ENCODE data around the gene SLC7A11. TPM values are rescaled to one million over a fixed set of nuclear protein-coding genes. Genes with fewer than 3 reads are reported as not detected.
"Not testable (repeated sequence)": the region's sequence is repeated elsewhere in the genome, so short reads cannot be mapped to it uniquely, and the experiment has no call there.

SLC7A11 gene
- polyA plus RNA-seq, 4 donors, result 0.22 to 5.6 (median 0.79) TPM

DNA sequence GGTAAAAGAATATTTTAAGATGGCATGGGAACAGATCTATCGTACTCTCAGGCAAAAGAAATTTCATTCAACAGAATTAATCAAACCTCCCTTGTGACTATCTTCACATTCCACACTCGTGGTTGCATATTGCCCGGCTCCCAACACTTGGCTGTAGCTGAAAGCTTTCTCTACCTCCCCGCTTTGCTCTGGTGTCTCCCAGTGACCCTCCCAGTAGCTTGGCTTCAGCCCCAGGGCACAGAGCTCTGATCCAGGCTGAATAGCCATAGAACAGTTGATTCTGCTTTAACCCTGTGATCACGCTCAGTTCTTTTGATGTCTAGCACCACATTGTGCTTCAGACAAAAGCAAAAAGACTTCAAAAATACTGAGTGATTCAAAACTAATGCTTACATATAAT is 24.6 kb downstream of the SLC7A11 start:
- DNase-seq (no peak), FAIRE-seq (no peak)
- 89 to 96% (median 93%) methylated on average over 5 of the region's 5 CpGs for WGBS, 3 donors
- Histone ChIP-seq H3K27me3 (ENCODE audit: control insufficient read depth in 3 of 3, insufficient read depth in 3 of 3, low read length in 3 of 3) (no peaks in the 10 kb centered on the region), H3K4me3 (ENCODE audit: low read depth in 1 of 3, low read length in 3 of 3) (no peak overlapping the region), H3K4me1 (ENCODE audit: control insufficient read depth in 3 of 3, insufficient read depth in 2 of 3, low read depth in 1 of 3, low read length in 2 of 3) (peaks cover 0 to 4% (median 0%) of the 10 kb centered on the region in 3 donors), H3K36me3 (ENCODE audit: control insufficient read depth in 3 of 3, insufficient read depth in 2 of 3, low read depth in 1 of 3, low read length in 3 of 3) (no peaks in the 10 kb centered on the region), H3K27ac (ENCODE audit: low read depth in 1 of 3, low read length in 2 of 3) (no peak overlapping the region), H3K9me3 (ENCODE audit: control insufficient read depth in 2 of 2, insufficient read depth in 1 of 2, low read depth in 1 of 2, low read length in 1 of 2) (no peaks in the 10 kb centered on the region)

DNA sequence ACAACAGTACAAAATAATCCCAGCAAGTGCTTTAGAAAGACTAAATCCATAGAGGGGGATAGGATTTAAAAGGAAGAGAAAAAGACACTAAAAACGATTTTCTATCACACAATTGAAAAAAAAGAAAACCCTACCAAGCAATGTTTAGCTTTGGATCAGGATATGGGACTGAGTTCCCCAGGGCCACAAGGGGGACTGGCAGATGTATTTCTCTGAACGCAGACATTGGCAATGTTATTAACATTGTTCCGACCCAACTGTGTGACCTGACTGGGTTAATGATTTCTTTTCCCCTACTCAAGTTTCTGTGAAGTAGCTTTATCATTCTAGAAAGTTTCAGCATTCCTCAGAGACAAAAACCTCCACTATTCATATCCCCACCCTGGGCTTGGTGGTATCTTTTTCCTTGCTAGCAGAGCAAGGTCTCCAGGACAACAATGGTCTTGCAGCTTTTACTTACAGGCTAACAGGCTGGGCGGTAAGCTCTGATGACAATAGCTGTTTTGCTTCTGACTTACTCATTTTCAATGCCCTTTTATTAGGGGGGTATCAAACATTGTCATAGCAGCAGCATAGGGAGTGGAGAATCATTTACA is 25.8 kb downstream of the SLC7A11 start:
- peak in 1 of 2 donors; percentile 25 for DNase-seq
- 66 to 71% (median 68%) methylated on average over 4 of the region's 4 CpGs for WGBS, 3 donors
- Histone ChIP-seq H3K4me3 (ENCODE audit: low read depth in 1 of 3, low read length in 3 of 3) (no peak overlapping the region), H3K4me1 (ENCODE audit: control insufficient read depth in 3 of 3, insufficient read depth in 2 of 3, low read depth in 1 of 3, low read length in 2 of 3) (peaks cover 0 to 4% (median 0%) of the 10 kb centered on the region in 3 donors), H3K36me3 (ENCODE audit: control insufficient read depth in 3 of 3, insufficient read depth in 2 of 3, low read depth in 1 of 3, low read length in 3 of 3) (no peaks in the 10 kb centered on the region), H3K9me3 (ENCODE audit: control insufficient read depth in 2 of 2, insufficient read depth in 1 of 2, low read depth in 1 of 2, low read length in 1 of 2) (no peaks in the 10 kb centered on the region), H3K27me3 (ENCODE audit: control insufficient read depth in 3 of 3, insufficient read depth in 3 of 3, low read length in 3 of 3) (no peaks in the 10 kb centered on the region), H3K27ac (ENCODE audit: low read depth in 1 of 3, low read length in 2 of 3) (no peak overlapping the region)
- no peak for FAIRE-seq

DNA sequence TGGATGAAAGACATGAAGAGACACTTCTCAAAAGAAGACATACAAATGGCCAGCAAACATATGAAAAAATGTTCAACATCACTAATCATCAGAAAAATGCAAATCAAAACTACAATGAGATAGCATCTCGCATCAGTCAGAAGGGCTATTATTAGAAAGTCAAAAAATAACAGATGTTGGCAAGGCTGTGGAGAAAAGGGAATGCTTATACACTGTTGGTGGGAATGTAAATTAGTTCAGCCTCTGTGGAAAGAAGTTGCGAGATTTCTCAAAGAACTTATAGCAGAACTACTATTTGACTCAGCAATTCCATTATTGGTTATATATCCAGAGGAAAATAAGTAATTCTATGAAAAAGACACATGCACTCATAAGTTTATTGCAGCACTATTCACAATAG is 31.6 kb downstream of the SLC7A11 start:
- FAIRE-seq; H3K36me3 ChIP-seq (ENCODE audit: control insufficient read depth in 3 of 3, insufficient read depth in 2 of 3, low read depth in 1 of 3, low read length in 3 of 3); H3K4me3 ChIP-seq (ENCODE audit: low read depth in 1 of 3, low read length in 3 of 3); H3K9me3 ChIP-seq (ENCODE audit: control insufficient read depth in 2 of 2, insufficient read depth in 1 of 2, low read depth in 1 of 2, low read length in 1 of 2); H3K4me1 ChIP-seq (ENCODE audit: control insufficient read depth in 3 of 3, insufficient read depth in 2 of 3, low read depth in 1 of 3, low read length in 2 of 3); H3K27ac ChIP-seq (ENCODE audit: low read depth in 1 of 3, low read length in 2 of 3); DNase-seq; H3K27me3 ChIP-seq (ENCODE audit: control insufficient read depth in 3 of 3, insufficient read depth in 3 of 3, low read length in 3 of 3): not testable (repeated sequence)
- 68 to 88% (median 87%) methylated on average over 2 of the region's 2 CpGs for WGBS, 3 donors

- no peak overlapping the region for H3K4me3 ChIP-seq (ENCODE audit: low read depth in 1 of 3, low read length in 3 of 3)
- DNase-seq (no peak), FAIRE-seq (no peak)
- H3K9me3 ChIP-seq (ENCODE audit: control insufficient read depth in 2 of 2, insufficient read depth in 1 of 2, low read depth in 1 of 2, low read length in 1 of 2), result no peaks in the 10 kb centered on the region
- peaks cover 0 to 2% (median 0%) of the 10 kb centered on the region in 3 donors for H3K4me1 ChIP-seq (ENCODE audit: control insufficient read depth in 3 of 3, insufficient read depth in 2 of 3, low read depth in 1 of 3, low read length in 2 of 3)
- H3K36me3 ChIP-seq (ENCODE audit: control insufficient read depth in 3 of 3, insufficient read depth in 2 of 3, low read depth in 1 of 3, low read length in 3 of 3), result no peaks in the 10 kb centered on the region
- 93 to 100% (median 100%) methylated on average over 1 of the region's 1 CpG for WGBS, 3 donors
- H3K27ac ChIP-seq (ENCODE audit: low read depth in 1 of 3, low read length in 2 of 3), result no peak overlapping the region
- no peaks in the 10 kb centered on the region for H3K27me3 ChIP-seq (ENCODE audit: control insufficient read depth in 3 of 3, insufficient read depth in 3 of 3, low read length in 3 of 3)
Observed at GRCh38 chr4:138209094-138209493, 33.1 kb downstream of the SLC7A11 start.

- H3K4me3 ChIP-seq (ENCODE audit: low read depth in 1 of 3, low read length in 3 of 3), result no peak overlapping the region
- H3K27me3 ChIP-seq (ENCODE audit: control insufficient read depth in 3 of 3, insufficient read depth in 3 of 3, low read length in 3 of 3), result no peaks in the 10 kb centered on the region
- DNase-seq, result peak; percentile 23 to 32
- H3K9me3 ChIP-seq (ENCODE audit: control insufficient read depth in 2 of 2, insufficient read depth in 1 of 2, low read depth in 1 of 2, low read length in 1 of 2), result no peaks in the 10 kb centered on the region
- WGBS, 3 donors, result 85 to 90% (median 86%) methylated on average over 1 of the region's 1 CpG
- peaks cover 0 to 2% (median 0%) of the 10 kb centered on the region in 3 donors for H3K4me1 ChIP-seq (ENCODE audit: control insufficient read depth in 3 of 3, insufficient read depth in 2 of 3, low read depth in 1 of 3, low read length in 2 of 3)
- FAIRE-seq, result no peak
- peak overlapping the region in 2 of 3 donors; percentile 23 to 32 for H3K27ac ChIP-seq (ENCODE audit: low read depth in 1 of 3, low read length in 2 of 3)
- H3K36me3 ChIP-seq (ENCODE audit: control insufficient read depth in 3 of 3, insufficient read depth in 2 of 3, low read depth in 1 of 3, low read length in 3 of 3), result no peaks in the 10 kb centered on the region
Observed at GRCh38 chr4:138205531-138206233, 36.5 kb downstream of the SLC7A11 start.

DNA sequence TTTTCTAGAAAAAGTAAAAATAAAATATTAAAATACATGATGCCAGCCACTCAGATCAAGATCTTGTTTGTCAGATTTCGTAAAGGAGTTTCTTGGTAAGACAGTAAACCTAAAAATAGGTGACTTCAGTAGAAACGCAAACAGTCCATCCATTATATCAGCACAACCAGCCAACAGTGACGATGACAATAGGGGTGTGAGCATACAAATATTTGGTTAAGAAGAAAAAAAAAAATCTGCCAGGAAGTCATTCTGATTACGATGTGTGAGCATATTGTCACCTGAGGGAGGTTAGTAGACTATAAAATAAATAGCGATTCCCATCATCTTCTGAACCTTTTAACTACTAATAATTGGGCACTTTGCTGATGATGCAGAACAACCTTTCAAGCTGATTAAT is 37.6 kb downstream of the SLC7A11 start:
- 52 to 75% (median 63%) methylated on average over 5 of the region's 5 CpGs for WGBS, 3 donors
- DNase-seq, result peak; percentile 28 to 47
- no peak for FAIRE-seq
- Histone ChIP-seq H3K36me3 (ENCODE audit: control insufficient read depth in 3 of 3, insufficient read depth in 2 of 3, low read depth in 1 of 3, low read length in 3 of 3) (no peaks in the 10 kb centered on the region), H3K27me3 (ENCODE audit: control insufficient read depth in 3 of 3, insufficient read depth in 3 of 3, low read length in 3 of 3) (no peaks in the 10 kb centered on the region), H3K9me3 (ENCODE audit: control insufficient read depth in 2 of 2, insufficient read depth in 1 of 2, low read depth in 1 of 2, low read length in 1 of 2) (no peaks in the 10 kb centered on the region), H3K27ac (ENCODE audit: low read depth in 1 of 3, low read length in 2 of 3) (no peak overlapping the region), H3K4me3 (ENCODE audit: low read depth in 1 of 3, low read length in 3 of 3) (no peak overlapping the region), H3K4me1 (ENCODE audit: control insufficient read depth in 3 of 3, insufficient read depth in 2 of 3, low read depth in 1 of 3, low read length in 2 of 3) (peaks cover 0 to 8% (median 0%) of the 10 kb centered on the region in 3 donors)

- DNase-seq (peak in 1 of 2 donors; percentile 21), FAIRE-seq (no peak)
- 81 to 92% (median 91%) methylated on average over 2 of the region's 2 CpGs for WGBS, 3 donors
- Histone ChIP-seq H3K4me1 (ENCODE audit: control insufficient read depth in 3 of 3, insufficient read depth in 2 of 3, low read depth in 1 of 3, low read length in 2 of 3) (peaks cover 0 to 12% (median 0%) of the 10 kb centered on the region in 3 donors), H3K36me3 (ENCODE audit: control insufficient read depth in 3 of 3, insufficient read depth in 2 of 3, low read depth in 1 of 3, low read length in 3 of 3) (no peaks in the 10 kb centered on the region), H3K4me3 (ENCODE audit: low read depth in 1 of 3, low read length in 3 of 3) (no peak overlapping the region), H3K9me3 (ENCODE audit: control insufficient read depth in 2 of 2, insufficient read depth in 1 of 2, low read depth in 1 of 2, low read length in 1 of 2) (no peaks in the 10 kb centered on the region), H3K27ac (ENCODE audit: low read depth in 1 of 3, low read length in 2 of 3) (no peak overlapping the region), H3K27me3 (ENCODE audit: control insufficient read depth in 3 of 3, insufficient read depth in 3 of 3, low read length in 3 of 3) (no peaks in the 10 kb centered on the region)
Observed at GRCh38 chr4:138202686-138203085, 39.5 kb downstream of the SLC7A11 start.

- DNase-seq (no peak), FAIRE-seq (no peak)
- peak overlapping the region in 1 of 3 donors; percentile 91 for H3K27ac ChIP-seq (ENCODE audit: low read depth in 1 of 3, low read length in 2 of 3)
- no peaks in the 10 kb centered on the region for H3K9me3 ChIP-seq (ENCODE audit: control insufficient read depth in 2 of 2, insufficient read depth in 1 of 2, low read depth in 1 of 2, low read length in 1 of 2)
- peaks cover 0 to 10% (median 0%) of the 10 kb centered on the region in 3 donors for H3K4me1 ChIP-seq (ENCODE audit: control insufficient read depth in 3 of 3, insufficient read depth in 2 of 3, low read depth in 1 of 3, low read length in 2 of 3)
- H3K4me3 ChIP-seq (ENCODE audit: low read depth in 1 of 3, low read length in 3 of 3), result no peak overlapping the region
- no peaks in the 10 kb centered on the region for H3K36me3 ChIP-seq (ENCODE audit: control insufficient read depth in 3 of 3, insufficient read depth in 2 of 3, low read depth in 1 of 3, low read length in 3 of 3)
- WGBS, 3 donors, result 2 to 35% (median 7%) methylated on average over 1 of the region's 1 CpG
- H3K27me3 ChIP-seq (ENCODE audit: control insufficient read depth in 3 of 3, insufficient read depth in 3 of 3, low read length in 3 of 3), result no peaks in the 10 kb centered on the region
Observed at GRCh38 chr4:138200236-138200590, 41.9 kb downstream of the SLC7A11 start.
